Subcutaneous preadipocyte (primary cell): ENCODE results near the gene PNPLA8. TPM values are rescaled to one million over a fixed set of nuclear protein-coding genes. Genes with fewer than 3 reads are reported as not detected.

Source experiments
- total RNA-seq: library from RNA; depleted of rRNA; stranded (reverse); fragments of >200 nt; gene quantifications from 2 replicates; pipeline ENCODE4 v1.2.3, GENCODE V29; 2012

The PNPLA8 gene, protein sequence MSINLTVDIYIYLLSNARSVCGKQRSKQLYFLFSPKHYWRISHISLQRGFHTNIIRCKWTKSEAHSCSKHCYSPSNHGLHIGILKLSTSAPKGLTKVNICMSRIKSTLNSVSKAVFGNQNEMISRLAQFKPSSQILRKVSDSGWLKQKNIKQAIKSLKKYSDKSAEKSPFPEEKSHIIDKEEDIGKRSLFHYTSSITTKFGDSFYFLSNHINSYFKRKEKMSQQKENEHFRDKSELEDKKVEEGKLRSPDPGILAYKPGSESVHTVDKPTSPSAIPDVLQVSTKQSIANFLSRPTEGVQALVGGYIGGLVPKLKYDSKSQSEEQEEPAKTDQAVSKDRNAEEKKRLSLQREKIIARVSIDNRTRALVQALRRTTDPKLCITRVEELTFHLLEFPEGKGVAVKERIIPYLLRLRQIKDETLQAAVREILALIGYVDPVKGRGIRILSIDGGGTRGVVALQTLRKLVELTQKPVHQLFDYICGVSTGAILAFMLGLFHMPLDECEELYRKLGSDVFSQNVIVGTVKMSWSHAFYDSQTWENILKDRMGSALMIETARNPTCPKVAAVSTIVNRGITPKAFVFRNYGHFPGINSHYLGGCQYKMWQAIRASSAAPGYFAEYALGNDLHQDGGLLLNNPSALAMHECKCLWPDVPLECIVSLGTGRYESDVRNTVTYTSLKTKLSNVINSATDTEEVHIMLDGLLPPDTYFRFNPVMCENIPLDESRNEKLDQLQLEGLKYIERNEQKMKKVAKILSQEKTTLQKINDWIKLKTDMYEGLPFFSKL
- total RNA-seq: 22.3 and 23.1 TPM in 2 replicates

DNA sequence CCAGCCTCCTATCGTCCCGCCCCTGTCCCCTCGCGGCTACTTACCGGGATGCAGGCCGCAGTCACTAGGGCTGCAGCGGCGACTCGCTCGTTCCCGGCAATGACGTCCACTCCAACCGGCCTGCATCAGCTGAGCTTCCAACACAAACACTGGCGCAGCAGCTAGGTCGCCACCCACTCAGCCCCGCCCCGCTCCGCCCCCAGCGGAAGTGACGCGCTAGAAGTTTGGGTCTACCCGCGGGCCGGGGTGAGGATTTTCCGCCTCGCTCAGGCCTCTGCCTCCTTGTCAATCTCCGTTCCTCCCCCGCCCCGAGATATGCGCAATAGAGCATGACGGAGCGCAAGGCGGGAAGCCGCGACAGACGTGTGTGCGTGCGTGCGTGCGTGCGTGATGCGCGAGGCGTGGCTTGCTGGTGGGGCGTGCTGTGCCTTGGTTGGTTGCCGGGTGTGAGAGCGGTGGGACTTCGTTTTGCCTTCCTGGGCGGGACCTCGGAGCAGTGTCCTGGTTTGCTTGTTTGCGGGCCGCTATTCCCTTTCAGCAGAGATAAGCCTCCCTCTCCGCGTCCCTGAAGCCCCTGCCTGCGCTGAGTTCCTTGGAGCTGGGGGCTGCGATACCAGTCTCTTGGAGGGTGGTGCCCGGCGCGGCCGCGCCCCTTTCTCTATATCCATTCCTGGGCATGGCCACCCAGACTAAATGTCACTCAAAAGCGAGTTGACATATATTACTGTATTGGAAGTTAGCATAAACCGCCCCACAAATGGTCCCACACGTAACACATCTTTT, at the start of gene PNPLA8:
TSS of gene PNPLA8 (minus strand) at position 151 of the 783 bp plus-strand sequence. CDS start 10,644 bp downstream, outside the sequence.

GRCh38 chr7:108569381-108570145, 43.6 kb upstream of the PNPLA8 start, which contains the start of the genes DNAJB9 and THAP5:
DNAJB9 (plus strand) TSS chr7:108569874; CDS start chr7:108571727, 1,853 bp downstream.
THAP5 (minus strand) TSS chr7:108569706; CDS start chr7:108569569, 137 bp downstream.

GRCh38 chr7:108455998-108456677, 69.8 kb downstream of the PNPLA8 start, which contains the start of gene NRCAM:
NRCAM (minus strand) TSS chr7:108456436; CDS start chr7:108240064, 216,372 bp downstream.

Other genes starting within 250 kb of the PNPLA8 start
- gene NRCAM, start 69.7 kb downstream of the PNPLA8 start, total RNA-seq: 0.78 and 11.0 TPM in 2 replicates
- gene THAP5, start 43.6 kb upstream of the PNPLA8 start, total RNA-seq: 15.1 and 18.4 TPM in 2 replicates
- 11.7 and 12.1 TPM in 2 replicates for gene DNAJB9, start 43.7 kb upstream of the PNPLA8 start, total RNA-seq